Occipital lobe (tissue), 2 donors: ENCODE data around the gene COPG1. TPM values are rescaled to one million over a fixed set of nuclear protein-coding genes. Genes with fewer than 3 reads are reported as not detected.

ENCODE experiments used
- DNase-seq: peaks from one replicate; lab custom pipeline; 2025; lab: John Stamatoyannopoulos, UW
- total RNA-seq: library from RNA; depleted of rRNA; stranded (reverse); fragments of >200 nt; gene quantifications from one replicate; pipeline ENCODE4 v1.2.3, GENCODE V29; 2014

The COPG1 gene
- total RNA-seq, 1 donor from 2014 or later, result 117 TPM

DNA sequence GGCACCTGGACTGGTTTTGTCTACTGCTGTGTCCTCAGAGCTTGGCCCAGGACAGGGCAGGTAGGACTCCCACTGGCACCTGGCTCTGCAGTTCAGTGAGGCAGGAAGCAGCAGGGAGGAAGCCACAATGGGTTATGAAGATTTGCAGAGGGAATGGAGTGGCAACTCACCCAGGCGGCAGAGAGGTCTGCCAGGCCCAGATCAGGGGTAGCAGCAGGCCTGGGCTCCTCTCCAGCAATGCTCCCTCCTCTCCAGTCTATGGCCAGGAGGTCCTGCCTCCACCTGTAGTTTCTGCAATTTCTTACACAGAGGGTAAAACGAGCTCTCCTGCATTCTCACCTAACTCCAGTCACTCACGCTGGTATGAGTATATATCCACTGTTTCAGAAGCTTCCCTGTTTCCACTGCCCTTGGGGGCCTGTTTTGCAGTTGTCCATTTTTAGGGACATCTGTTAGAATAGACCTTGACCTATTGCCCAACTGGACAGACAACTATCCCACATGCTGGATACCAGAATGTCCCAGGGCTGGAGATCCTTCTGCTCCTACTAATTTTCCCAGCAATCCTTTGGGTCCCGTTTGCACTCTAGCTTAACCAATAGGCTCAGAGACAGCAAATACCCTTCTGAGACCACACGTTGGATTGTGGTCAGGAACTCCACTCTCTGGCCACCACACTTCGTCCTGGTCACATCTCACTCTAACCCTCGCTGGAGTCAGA is 64.4 kb downstream of the COPG1 start:
- DNase-seq, result no peak

GRCh38 chr3:129314386-129315222 is 65.2 kb downstream of the COPG1 start:
- DNase-seq, result peak; percentile 75

DNA sequence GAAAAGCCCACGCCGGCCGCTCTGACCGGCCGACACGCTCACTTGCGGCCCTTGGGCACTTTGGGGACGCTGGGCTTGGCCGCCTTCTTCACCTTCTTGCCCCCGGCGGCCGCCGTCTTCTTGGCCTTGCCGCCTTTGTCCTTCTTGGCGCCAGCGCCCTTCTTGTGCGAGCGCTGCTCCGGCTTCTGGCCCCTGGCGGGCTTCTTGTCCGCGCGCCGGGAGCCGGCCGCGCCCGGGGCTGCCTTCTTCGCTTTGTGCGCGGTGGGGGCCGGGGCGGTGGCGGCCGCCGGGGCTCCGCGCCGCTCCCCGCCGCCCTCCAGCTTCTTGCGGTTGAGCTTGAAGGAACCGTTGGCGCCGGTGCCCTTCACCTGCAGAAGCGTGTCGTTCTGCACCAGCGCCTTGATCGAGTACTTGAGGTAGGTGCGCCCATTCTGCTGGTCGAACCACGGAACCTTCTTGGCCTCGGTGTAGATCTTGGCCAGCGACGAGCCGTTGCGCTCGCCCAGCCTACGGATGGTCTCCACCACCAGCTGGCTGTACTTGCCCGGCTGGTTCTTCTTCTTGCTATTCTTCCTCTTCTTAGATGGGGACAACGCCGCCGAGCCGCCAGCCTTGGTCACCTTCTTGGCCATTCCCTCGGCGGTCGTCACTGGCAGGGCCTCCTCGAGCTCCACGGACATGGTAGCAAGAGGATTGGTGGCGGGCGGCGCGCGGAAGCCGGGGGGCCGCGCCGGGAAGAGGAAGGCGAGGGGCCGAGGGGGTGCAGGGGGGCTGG is 66.0 kb downstream of the COPG1 start:
- DNase-seq, result no peak

DNA sequence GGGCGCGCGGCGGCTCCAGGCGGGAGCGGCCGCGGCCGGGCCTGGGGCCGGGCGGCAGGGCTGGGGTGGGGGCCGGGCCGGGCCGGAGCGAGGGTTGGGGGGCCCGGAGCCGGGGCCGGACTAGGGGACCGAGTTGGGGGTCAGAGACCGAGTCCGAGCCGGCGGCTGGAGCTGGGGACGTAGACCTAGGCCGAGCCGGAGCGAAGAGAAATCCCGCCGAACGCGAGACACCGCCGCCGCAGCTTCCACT is 66.5 kb downstream of the COPG1 start:
- no peak for DNase-seq

- peak; percentile 83 for DNase-seq
Measured at GRCh38 chr3:129316248-129317013, 67.0 kb downstream of the COPG1 start.

DNA sequence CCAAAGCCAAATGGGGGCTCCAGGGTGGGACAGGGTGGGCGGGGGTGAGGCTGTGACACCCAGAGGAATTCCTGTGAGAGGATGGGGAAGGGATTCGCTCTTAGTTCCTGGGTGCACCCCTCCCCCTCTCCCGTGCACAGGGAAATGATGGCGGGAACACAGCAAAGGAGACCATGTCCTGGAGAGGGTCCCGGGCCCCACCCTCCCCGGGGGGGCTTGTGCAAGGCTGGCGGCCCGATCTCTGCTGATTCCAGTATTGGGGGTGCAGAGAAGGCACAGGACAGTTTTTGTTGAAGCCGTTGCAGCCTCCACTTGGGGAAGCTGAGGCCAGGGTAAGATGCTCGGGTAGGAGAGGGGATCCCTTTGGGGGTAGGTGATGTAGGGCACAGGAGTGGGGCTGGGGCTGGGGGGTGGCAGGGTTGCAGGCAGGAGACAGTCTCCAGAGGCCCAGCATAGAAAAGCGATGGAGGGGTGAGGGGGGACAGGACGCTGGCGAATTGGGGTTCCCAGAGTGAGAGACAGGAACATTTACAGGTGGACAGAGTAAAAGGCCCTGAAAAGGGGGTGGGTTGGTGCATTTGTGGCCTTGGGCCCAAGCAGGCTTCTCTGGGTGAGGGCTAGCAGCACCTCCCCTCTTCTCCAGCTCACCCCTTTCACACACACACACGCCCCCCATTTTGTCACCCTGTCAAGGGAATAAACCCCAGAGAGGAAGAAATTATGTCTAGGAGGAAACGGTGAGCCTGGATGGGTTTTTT is 67.8 kb downstream of the COPG1 start:
- peak; percentile 39 for DNase-seq

DNA sequence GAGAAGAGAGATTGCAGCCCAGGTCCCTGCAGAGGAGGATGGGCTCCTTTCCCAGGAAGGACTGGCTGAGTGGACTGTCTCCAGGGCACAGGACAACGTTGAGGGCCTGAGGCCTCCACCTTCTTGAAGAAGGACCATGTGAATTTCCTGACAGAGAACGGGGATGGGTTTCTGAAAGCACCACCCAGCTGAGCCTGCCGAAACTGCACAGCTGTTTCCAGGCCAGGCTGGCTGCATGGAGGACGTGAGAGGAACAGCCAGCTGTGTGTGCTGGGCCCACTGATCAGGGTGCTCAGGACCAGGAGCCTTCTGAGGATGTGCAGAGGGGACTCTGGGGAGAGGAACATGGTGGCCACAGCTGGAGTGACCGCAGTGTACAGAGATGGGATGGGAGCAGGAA is 68.4 kb downstream of the COPG1 start:
- DNase-seq, result peak; percentile 6

GRCh38 chr3:129318921-129319320 is 69.5 kb downstream of the COPG1 start:
- DNase-seq, result no peak

- no peak for DNase-seq
Measured at GRCh38 chr3:129320261-129320660, 70.9 kb downstream of the COPG1 start.

DNA sequence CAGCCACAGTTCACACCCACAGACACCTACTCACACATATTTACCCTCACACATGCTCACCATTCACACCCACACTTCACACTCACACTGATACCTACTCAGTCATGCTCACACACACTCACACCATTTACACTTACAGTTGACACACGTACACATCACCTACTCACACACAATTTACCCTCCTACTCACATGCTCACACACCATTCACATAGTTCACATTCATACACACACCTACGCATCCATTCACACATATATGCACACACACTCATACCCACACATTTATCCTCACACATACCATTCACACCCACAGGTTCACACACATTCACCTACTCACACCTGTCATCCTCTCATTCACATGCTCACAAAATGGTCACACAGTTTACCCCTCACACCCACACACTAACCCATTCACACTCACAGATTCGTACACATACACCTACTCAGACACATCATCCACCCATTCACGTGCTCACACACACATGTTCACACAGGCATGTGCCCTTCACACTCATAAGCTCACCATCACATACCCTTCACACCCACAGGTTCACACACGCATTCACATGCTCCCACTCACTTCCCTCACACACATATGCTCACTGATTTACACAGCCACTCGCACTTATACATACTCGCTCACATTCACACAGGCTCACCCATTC is 71.5 kb downstream of the COPG1 start:
- DNase-seq, result no peak

- no peak for DNase-seq
Measured at GRCh38 chr3:129321887-129322286, 72.5 kb downstream of the COPG1 start.

- DNase-seq, result no peak
Measured at GRCh38 chr3:129323651-129324294, 74.4 kb downstream of the COPG1 start.

DNA sequence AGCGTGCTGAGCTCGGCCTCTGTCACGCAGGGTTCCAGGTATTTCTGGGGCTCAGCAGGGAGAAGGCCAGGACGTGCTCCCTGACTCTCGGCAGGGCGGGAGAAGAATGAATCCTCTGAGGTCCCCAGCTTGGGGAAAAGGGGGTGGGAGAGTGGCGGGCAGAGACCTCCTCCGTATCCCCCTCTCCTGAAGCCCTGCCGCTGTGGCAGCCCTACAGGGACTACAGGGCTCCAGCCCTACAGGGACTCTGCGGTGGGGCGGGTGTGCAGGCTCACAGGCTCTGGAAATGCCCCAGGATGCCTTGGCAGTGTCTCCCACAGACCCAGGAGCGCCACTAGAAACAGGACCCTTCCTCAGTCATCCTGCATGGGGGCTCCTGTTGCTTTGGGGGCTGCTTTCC is 75.4 kb downstream of the COPG1 start:
- no peak for DNase-seq

GRCh38 chr3:129325383-129325782 is 76.0 kb downstream of the COPG1 start:
- no peak for DNase-seq

- DNase-seq, result no peak
Measured at GRCh38 chr3:129326138-129326537, 76.7 kb downstream of the COPG1 start.

GRCh38 chr3:129326595-129326994 is 77.2 kb downstream of the COPG1 start:
- DNase-seq, result no peak
